Upper lobe of left lung (tissue), 6 donors: Measurements from ENCODE around the gene LPAR5. TPM values are rescaled to one million over a fixed set of nuclear protein-coding genes. Genes with fewer than 3 reads are reported as not detected.

Experiments
- ATAC-seq, 2 donors: fragments of 200-7000 bp; cut with Tn5 transposase; one replicate each; pipeline ENCODE4 v1.9.1; 2022; ENCODE audit warnings: mild to moderate bottlenecking in 2 of 2, moderate library complexity in 2 of 2; ENCODE audit not compliant: low FRiP score in 2 of 2
- DNase-seq, 2 donors: peaks; one replicate each; pipeline ENCODE4 v3.0.0-alpha.2; 2019 to 2020
- H3K27ac ChIP-seq, 4 donors: fragments of 200-600 bp; sonication (generic); one replicate each; pipeline ENCODE4 v1.5.1; 2016 to 2019
- H3K27me3 ChIP-seq, 4 donors: fragments of 200-600 bp; sonication (generic); one replicate each; pipeline ENCODE4 v1.5.1; 2017 to 2019
- H3K36me3 ChIP-seq, 4 donors: fragments of 200-600 bp; sonication (generic); one replicate each; pipeline ENCODE4 v1.5.1; 2016 to 2019
- H3K4me1 ChIP-seq, 4 donors: fragments of 200-600 bp; sonication (generic); one replicate each; pipeline ENCODE4 v1.5.1; 2018 to 2019
- H3K4me3 ChIP-seq, 4 donors: fragments of 200-600 bp; sonication (generic); one replicate each; pipeline ENCODE4 v1.5.1; 2017 to 2019; ENCODE audit warnings: mild to moderate bottlenecking in 2 of 4, moderate library complexity in 1 of 4
- H3K9me3 ChIP-seq, 4 donors: fragments of 200-600 bp; sonication (generic); one replicate each; pipeline ENCODE4 v1.5.1; 2018 to 2019
- EP300 ChIP-seq, 4 donors: sonication (generic); formaldehyde crosslinking; IDR thresholded peaks; one replicate each; pipeline ENCODE4 v1.5.1; 2017; ENCODE audit warnings: antibody characterized with exemption in 4 of 4, control low read depth in 2 of 4
- POLR2A ChIP-seq, 4 donors: fragments of 450-650 bp; IDR thresholded peaks; one replicate each; pipeline ENCODE4 v1.5.1; 2016 to 2017; ENCODE audit warnings: antibody characterized with exemption in 4 of 4, mild to moderate bottlenecking in 2 of 4
- POLR2AphosphoS5 ChIP-seq, 2 donors: sonication (generic); formaldehyde crosslinking; IDR thresholded peaks; one replicate each; pipeline ENCODE4 v1.5.1; 2017; ENCODE audit warnings: antibody characterized with exemption in 2 of 2
- whole genome bisulfite sequencing, 2 donors: methylation state at CpG; one replicate each; pipeline ENCODE4 v1.1.5; 2017 to 2018; 5-methylcytosine and 5-hydroxymethylcytosine counted together
- small RNA-seq, 4 donors: library from RNA; depleted of rRNA; stranded (forward); fragments of <200 nt; gene quantifications; one replicate each; pipeline ENCODE3, GENCODE V24; 2016
- total RNA-seq, 6 donors: library from RNA; depleted of rRNA in 4 of 6; stranded (reverse); fragments of >200 nt in 4 of 6; gene quantifications; one replicate each; pipeline versions ENCODE4 v1.1.0 to v1.2.1, GENCODE V29; 2016 to 2021
- TF ChIP-seq, protein P1 (sequence below), 6 experiments: fragments of 450-650 bp in 4 of 6; fragments of 200-600 bp in 2 of 6; sonication (generic) in 2 of 6; IDR thresholded peaks; one replicate each; pipeline ENCODE4 v1.5.1; 2016 to 2019; ENCODE audit warnings: antibody characterized with exemption in 6 of 6
- donor health status: DM: no; HTN: no; CAD: no; lungs with moderate emphysema.
- donor health status: DM: no; HTN: yes; CAD: no; lungs with severe emphysema.

LPAR5 gene
- total RNA-seq, 6 donors from 2014 or later = 1.3 to 4.4 (median 2.9) TPM

DNA sequence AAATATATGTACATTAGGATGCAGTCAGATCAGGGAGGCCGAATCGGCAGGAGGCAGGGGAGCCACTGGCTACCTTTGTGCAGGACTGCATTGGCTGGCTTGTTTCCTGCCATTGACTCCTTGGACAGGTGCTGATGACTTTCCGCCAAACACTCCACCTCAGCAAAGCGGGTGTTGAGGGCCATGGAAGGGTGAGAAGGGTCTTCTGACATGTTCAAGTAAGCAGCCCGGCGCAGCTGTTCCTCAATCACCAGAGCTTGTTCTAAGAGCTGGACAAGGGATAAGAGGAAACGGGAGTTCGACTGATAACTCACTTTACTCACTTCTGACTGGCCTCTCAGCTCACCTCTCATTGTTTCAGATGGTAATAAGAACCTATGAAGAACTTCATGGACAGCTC is 62.8 kb downstream of the LPAR5 start:
- peaks cover 56 to 89% (median 71%) of the 10 kb centered on the region in 4 donors for H3K36me3 ChIP-seq
- TF ChIP-seq POLR2AphosphoS5 (IDR thresholded peaks at IDR 0.05) (no peak), POLR2A (IDR thresholded peaks at IDR 0.05) (no peak), EP300 (IDR thresholded peaks at IDR 0.05) (no peak)
- TF ChIP-seq, protein P1, sequence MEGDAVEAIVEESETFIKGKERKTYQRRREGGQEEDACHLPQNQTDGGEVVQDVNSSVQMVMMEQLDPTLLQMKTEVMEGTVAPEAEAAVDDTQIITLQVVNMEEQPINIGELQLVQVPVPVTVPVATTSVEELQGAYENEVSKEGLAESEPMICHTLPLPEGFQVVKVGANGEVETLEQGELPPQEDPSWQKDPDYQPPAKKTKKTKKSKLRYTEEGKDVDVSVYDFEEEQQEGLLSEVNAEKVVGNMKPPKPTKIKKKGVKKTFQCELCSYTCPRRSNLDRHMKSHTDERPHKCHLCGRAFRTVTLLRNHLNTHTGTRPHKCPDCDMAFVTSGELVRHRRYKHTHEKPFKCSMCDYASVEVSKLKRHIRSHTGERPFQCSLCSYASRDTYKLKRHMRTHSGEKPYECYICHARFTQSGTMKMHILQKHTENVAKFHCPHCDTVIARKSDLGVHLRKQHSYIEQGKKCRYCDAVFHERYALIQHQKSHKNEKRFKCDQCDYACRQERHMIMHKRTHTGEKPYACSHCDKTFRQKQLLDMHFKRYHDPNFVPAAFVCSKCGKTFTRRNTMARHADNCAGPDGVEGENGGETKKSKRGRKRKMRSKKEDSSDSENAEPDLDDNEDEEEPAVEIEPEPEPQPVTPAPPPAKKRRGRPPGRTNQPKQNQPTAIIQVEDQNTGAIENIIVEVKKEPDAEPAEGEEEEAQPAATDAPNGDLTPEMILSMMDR (IDR thresholded peaks at IDR 0.05) = no peak
- WGBS, 2 donors = 87 to 93% methylated on average over 8 of the region's 8 CpGs
- no peaks in the 10 kb centered on the region for H3K27me3 ChIP-seq
- H3K9me3 ChIP-seq = no peaks in the 10 kb centered on the region
- no peak overlapping the region for H3K27ac ChIP-seq
- no peak for DNase-seq
- H3K4me3 ChIP-seq = no peak overlapping the region
- peaks cover 3 to 8% (median 6%) of the 10 kb centered on the region in 4 donors for H3K4me1 ChIP-seq
- ATAC-seq = no peak

DNA sequence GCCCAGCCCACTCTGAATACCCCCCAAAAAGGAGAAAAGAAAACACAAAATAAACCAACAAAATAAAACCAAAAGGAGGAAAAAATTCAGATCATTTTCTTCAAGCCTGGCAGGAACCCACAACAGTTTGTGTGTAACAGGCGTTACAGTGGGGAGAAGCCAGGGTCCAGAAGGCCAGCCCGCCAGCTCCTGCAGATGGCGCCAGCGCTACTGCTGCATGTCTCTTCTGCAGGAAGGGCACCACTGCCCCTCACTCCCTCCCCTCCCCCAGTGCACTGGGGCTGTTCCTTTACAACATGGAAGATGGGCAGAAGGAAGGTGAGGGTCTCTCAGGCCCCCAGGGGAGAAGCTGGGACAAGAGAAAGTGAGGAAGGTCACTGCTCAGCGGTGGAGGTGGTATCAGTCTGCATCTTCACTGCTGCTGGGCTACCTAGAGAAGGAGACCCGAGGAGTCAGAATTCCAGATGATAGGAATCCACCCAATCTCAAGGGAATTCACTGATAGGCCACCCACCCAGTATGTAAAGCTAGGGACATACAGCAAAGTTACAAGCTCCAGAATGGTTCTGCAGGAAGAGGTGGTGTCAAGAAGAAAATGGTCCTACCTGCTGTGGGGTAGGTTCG is 65.4 kb downstream of the LPAR5 start:
- TF ChIP-seq EP300 (IDR thresholded peaks at IDR 0.05) = no peak
- TF ChIP-seq POLR2AphosphoS5 (IDR thresholded peaks at IDR 0.05) = no peak
- TF ChIP-seq, protein P1 (IDR thresholded peaks at IDR 0.05) = peak in 2 of 6 experiments; percentile 13 to 22
- no peak for TF ChIP-seq POLR2A (IDR thresholded peaks at IDR 0.05)
- Histone ChIP-seq H3K27ac (no peak overlapping the region), H3K9me3 (no peaks in the 10 kb centered on the region), H3K27me3 (no peaks in the 10 kb centered on the region), H3K4me3 (no peak overlapping the region), H3K4me1 (peaks cover 10 to 24% (median 15%) of the 10 kb centered on the region in 4 donors), H3K36me3 (peaks cover 35 to 75% (median 54%) of the 10 kb centered on the region in 4 donors)
- DNase-seq (peak in 1 of 2 donors; percentile 87), ATAC-seq (no peak)
- 67 to 86% methylated on average over 6 to 7 of the region's 7 CpGs for WGBS, 2 donors

DNA sequence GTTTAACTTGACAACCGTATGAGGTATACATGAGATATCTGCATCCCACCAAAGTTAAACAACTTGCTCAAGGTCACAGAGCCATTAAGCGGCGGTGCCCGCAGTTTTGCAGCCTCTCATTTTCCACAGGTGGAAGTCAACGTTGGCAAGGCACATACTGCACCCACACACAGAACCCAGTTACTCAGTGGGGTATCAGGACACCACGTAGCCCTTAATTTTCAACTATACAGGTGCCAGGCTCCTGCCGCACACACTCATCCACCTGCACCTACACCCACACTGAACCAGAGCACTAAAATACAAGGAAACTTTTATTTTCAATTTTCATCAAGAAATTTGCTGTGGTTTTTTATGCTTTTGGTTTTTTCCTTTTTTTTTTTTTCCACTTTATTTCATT is 66.0 kb downstream of the LPAR5 start:
- WGBS, 2 donors = 83 to 86% methylated on average over 7 of the region's 7 CpGs
- Histone ChIP-seq H3K9me3 (no peaks in the 10 kb centered on the region), H3K27me3 (no peaks in the 10 kb centered on the region), H3K4me3 (no peak overlapping the region), H3K27ac (no peak overlapping the region), H3K36me3 (peaks cover 31 to 73% (median 50%) of the 10 kb centered on the region in 4 donors), H3K4me1 (peaks cover 10 to 24% (median 15%) of the 10 kb centered on the region in 4 donors)
- DNase-seq = no peak
- no peak for ATAC-seq
- no peak for TF ChIP-seq EP300 (IDR thresholded peaks at IDR 0.05)
- TF ChIP-seq, protein P1 (IDR thresholded peaks at IDR 0.05) = no peak
- no peak for TF ChIP-seq POLR2A (IDR thresholded peaks at IDR 0.05)
- TF ChIP-seq POLR2AphosphoS5 (IDR thresholded peaks at IDR 0.05) = no peak

DNA sequence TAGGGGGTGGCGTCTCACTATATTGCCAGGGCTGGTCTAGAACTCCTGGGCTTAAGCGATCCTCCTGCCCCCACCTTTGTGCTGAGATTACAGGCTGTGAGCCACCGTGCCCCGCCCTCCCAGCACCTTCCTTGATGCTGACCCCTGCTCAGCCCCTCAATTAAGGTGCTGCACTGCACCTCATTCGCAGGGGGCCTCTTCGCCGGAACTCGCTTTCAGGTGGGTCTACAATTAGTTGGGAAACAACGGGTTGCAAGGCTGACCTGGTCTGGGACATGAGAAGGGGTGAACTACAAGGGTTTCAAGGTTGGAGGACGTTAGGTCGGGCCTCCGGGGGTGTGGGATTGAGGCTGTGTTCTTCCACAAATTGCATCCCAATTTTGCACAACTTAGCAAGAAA is 66.4 kb downstream of the LPAR5 start:
- peaks cover 10 to 24% (median 15%) of the 10 kb centered on the region in 4 donors for H3K4me1 ChIP-seq
- H3K4me3 ChIP-seq = peak overlapping the region in 1 of 4 donors; percentile 89
- H3K27me3 ChIP-seq = no peaks in the 10 kb centered on the region
- peaks cover 31 to 73% (median 48%) of the 10 kb centered on the region in 4 donors for H3K36me3 ChIP-seq
- H3K27ac ChIP-seq = no peak overlapping the region
- TF ChIP-seq, protein P1 (IDR thresholded peaks at IDR 0.05) = no peak
- TF ChIP-seq POLR2A (IDR thresholded peaks at IDR 0.05) = no peak
- TF ChIP-seq POLR2AphosphoS5 (IDR thresholded peaks at IDR 0.05) = no peak
- TF ChIP-seq EP300 (IDR thresholded peaks at IDR 0.05) = no peak
- H3K9me3 ChIP-seq = no peaks in the 10 kb centered on the region
- WGBS, 2 donors = 92 to 95% methylated on average over 12 of the region's 12 CpGs
- ATAC-seq = no peak
- no peak for DNase-seq

Small RNAs within 50 kb of the gene (small RNA-seq; reads per million reads assigned to genes)
- gene SCARNA11 = 228 to 440 (median 285) reads per million in 4 donors

Other genes starting within 250 kb of the LPAR5 start
- gene CD27, start 191.0 kb downstream of the LPAR5 start, total RNA-seq = 1 to 10 TPM in 5 of 6 donors, not detected in 1; 1.0 to 8.8 (median 3.3) TPM
- gene TAPBPL, start 183.9 kb downstream of the LPAR5 start, total RNA-seq = 10 to 100 TPM; 32.6 to 71.5 (median 46.9) TPM
- gene VAMP1, start 165.3 kb downstream of the LPAR5 start, total RNA-seq = 10 to 100 TPM in 2 of 6 donors, 1 to 10 TPM in 4; 4.6 to 25.1 (median 7.1) TPM
- 100 to 1,000 TPM in 2 of 6 donors, 10 to 100 TPM in 4; 40.1 to 125 (median 67.2) TPM for gene MRPL51, start 142.7 kb downstream of the LPAR5 start, total RNA-seq
- 10 to 100 TPM; 15.4 to 43.0 (median 25.5) TPM for gene NCAPD2, start 141.9 kb downstream of the LPAR5 start, total RNA-seq
- 1,000 to 10,000 TPM in 3 of 6 donors, 100 to 1,000 TPM in 3; 442 to 1,402 (median 931) TPM for gene GAPDH, start 101.4 kb downstream of the LPAR5 start, total RNA-seq
- gene IFFO1, start 79.9 kb downstream of the LPAR5 start, total RNA-seq = 100 to 1,000 TPM in 1 of 6 donors, 10 to 100 TPM in 5; 13.3 to 108 (median 32.0) TPM
- gene NOP2, start 67.7 kb downstream of the LPAR5 start, total RNA-seq = 10 to 100 TPM; 19.4 to 49.2 (median 36.6) TPM
- 100 to 1,000 TPM; 165 to 267 (median 178) TPM for gene CHD4, start 28.6 kb downstream of the LPAR5 start, total RNA-seq
- gene ACRBP, start 11.5 kb upstream of the LPAR5 start, total RNA-seq = 10 to 100 TPM in 1 of 6 donors, 1 to 10 TPM in 5; 1.8 to 12.6 (median 5.9) TPM
- gene ING4, start 27.2 kb upstream of the LPAR5 start, total RNA-seq = 10 to 100 TPM; 24.3 to 79.6 (median 33.8) TPM
- 10 to 100 TPM; 33.4 to 52.8 (median 43.0) TPM for gene ZNF384, start 53.4 kb upstream of the LPAR5 start, total RNA-seq
- gene PIANP, start 64.9 kb upstream of the LPAR5 start, total RNA-seq = under 1 TPM in 3 of 6 donors, not detected in 3; 0.13 to 0.83 (median 0.39) TPM
- gene COPS7A, start 88.1 kb upstream of the LPAR5 start, total RNA-seq = 10 to 100 TPM; 36.9 to 70.2 (median 63.0) TPM
- 100 to 1,000 TPM; 136 to 221 (median 144) TPM for gene MLF2, start 117.2 kb upstream of the LPAR5 start, total RNA-seq
- 100 to 1,000 TPM; 142 to 463 (median 224) TPM for gene PTMS, start 130.4 kb upstream of the LPAR5 start, total RNA-seq
- 1 to 10 TPM in 4 of 6 donors, under 1 TPM in 2; 0.46 to 2.6 (median 1.5) TPM for gene LAG3, start 136.6 kb upstream of the LPAR5 start, total RNA-seq
- gene CD4, start 153.6 kb upstream of the LPAR5 start, total RNA-seq = 10 to 100 TPM; 10.5 to 86.6 (median 35.6) TPM
- 10 to 100 TPM in 5 of 6 donors, 1 to 10 TPM in 1; 8.1 to 47.1 (median 16.5) TPM for gene GPR162, start 185.9 kb upstream of the LPAR5 start, total RNA-seq
- gene P3H3, start 192.4 kb upstream of the LPAR5 start, total RNA-seq = 10 to 100 TPM in 2 of 6 donors, 1 to 10 TPM in 4; 2.7 to 15.7 (median 7.0) TPM
- gene GNB3, start 205.0 kb upstream of the LPAR5 start, total RNA-seq = 1 to 10 TPM in 2 of 6 donors, under 1 TPM in 3, not detected in 1; 0.44 to 1.4 (median 0.86) TPM
- gene CDCA3, start 215.3 kb upstream of the LPAR5 start, total RNA-seq = 10 to 100 TPM in 1 of 6 donors, 1 to 10 TPM in 3, under 1 TPM in 1, not detected in 1; 0.39 to 10.3 (median 2.8) TPM
- 10 to 100 TPM; 22.6 to 77.0 (median 35.6) TPM for gene USP5, start 216.2 kb upstream of the LPAR5 start, total RNA-seq
- 100 to 1,000 TPM; 137 to 407 (median 309) TPM for gene TPI1, start 231.6 kb upstream of the LPAR5 start, total RNA-seq
- 10 to 100 TPM; 27.7 to 63.3 (median 35.0) TPM for gene SPSB2, start 237.3 kb upstream of the LPAR5 start, total RNA-seq